Gastroesophageal sphincter (tissue), 3 donors: ENCODE data around the gene ARPP21.

ENCODE experiments used
- CTCF ChIP-seq, 4 experiments: fragments of 200-600 bp in 2 of 4; fragments of 450-650 bp in 2 of 4; sonication (generic) in 1 of 4; IDR thresholded peaks; one replicate each; pipeline ENCODE4 v1.5.1; 2017 to 2019; ENCODE audit warnings: antibody characterized with exemption in 4 of 4, mild to moderate bottlenecking in 2 of 4, moderate library complexity in 2 of 4
- EP300 ChIP-seq: sonication (generic); formaldehyde crosslinking; IDR thresholded peaks from one replicate; pipeline ENCODE4 v1.6.1; 2017; ENCODE audit warnings: antibody characterized with exemption, mild to moderate bottlenecking
- POLR2A ChIP-seq, 2 donors: fragments of 450-650 bp; IDR thresholded peaks; one replicate each; pipeline ENCODE4 v1.6.1; 2017; ENCODE audit warnings: antibody characterized with exemption in 2 of 2, mild to moderate bottlenecking in 2 of 2, moderate library complexity in 1 of 2

GRCh38 chr3:35674451-35675109 lies 35.3 kb downstream of the ARPP21 start:
- TF ChIP-seq CTCF (IDR thresholded peaks at IDR 0.05) (no peak), POLR2A (IDR thresholded peaks at IDR 0.05) (no peak), EP300 (no peak)
